ENCODE measurements around the gene DLGAP4. TPM values are rescaled to one million over a fixed set of nuclear protein-coding genes. Genes with fewer than 3 reads are reported as not detected.

Gene DLGAP4
- 10 to 100 TPM; 19.9 to 23.6 TPM for total RNA-seq

- CTCF ChIA-PET, result no interaction called here
- peaks cover 57% of the 10 kb centered on the region for H3K27me3 Mint-ChIP-seq (ENCODE audit: low read depth)
- no peaks in the 10 kb centered on the region for H3K36me3 Mint-ChIP-seq (ENCODE audit: low read depth)
- no peak within 1 kb of the TSS for H3K27ac Mint-ChIP-seq
- H3K4me3 Mint-ChIP-seq, result no peak within 1 kb of the TSS
- ATAC-seq (no peak), DNase-seq (no peak)
- POLR2A ChIA-PET, result no interaction called here
- no peaks in the 10 kb centered on the region for H3K9me3 Mint-ChIP-seq (ENCODE audit: insufficient read depth)
- peaks cover 2% of the 10 kb centered on the region for H3K4me1 Mint-ChIP-seq (ENCODE audit: low read depth)
Observed at GRCh38 chr20:36305602-36306551, at the start of gene DLGAP4. DLGAP4 (plus strand) TSS chr20:36306339; CDS start chr20:36431718, 125,379 bp downstream.

GRCh38 chr20:36259177-36260061, 46.7 kb upstream of the DLGAP4 start:
- no peak overlapping the region for H3K4me3 Mint-ChIP-seq
- H3K9me3 Mint-ChIP-seq (ENCODE audit: insufficient read depth), result no peaks in the 10 kb centered on the region
- H3K36me3 Mint-ChIP-seq (ENCODE audit: low read depth), result peaks cover 6% of the 10 kb centered on the region
- no peaks in the 10 kb centered on the region for H3K4me1 Mint-ChIP-seq (ENCODE audit: low read depth)
- no peak overlapping the region for H3K27ac Mint-ChIP-seq
- ChIA-PET CTCF (no interaction called here), POLR2A (interaction anchor here (1.4 kb wide), 1 partner anchor 23 kb away, joined by 4 read pairs; the partner anchor contains the start of gene AAR2)
- DNase-seq, result no peak
- no peaks in the 10 kb centered on the region for H3K27me3 Mint-ChIP-seq (ENCODE audit: low read depth)
- ATAC-seq, result no peak

- Mint-ChIP-seq H3K27me3 (ENCODE audit: low read depth) (no peaks in the 10 kb centered on the region), H3K36me3 (ENCODE audit: low read depth) (peaks cover 6% of the 10 kb centered on the region), H3K9me3 (ENCODE audit: insufficient read depth) (no peaks in the 10 kb centered on the region), H3K4me3 (no peak overlapping the region), H3K4me1 (ENCODE audit: low read depth) (no peaks in the 10 kb centered on the region), H3K27ac (no peak overlapping the region)
- ATAC-seq, result no peak
- ChIA-PET POLR2A (interaction anchor here (1.4 kb wide), 1 partner anchor 24 kb away, joined by 4 read pairs; the partner anchor contains the start of gene AAR2), CTCF (no interaction called here)
- DNase-seq, result no peak
Observed at GRCh38 chr20:36260316-36260715, 45.8 kb upstream of the DLGAP4 start.

GRCh38 chr20:36261389-36262105, 44.6 kb upstream of the DLGAP4 start:
- Mint-ChIP-seq H3K4me1 (ENCODE audit: low read depth) (no peaks in the 10 kb centered on the region), H3K36me3 (ENCODE audit: low read depth) (peaks cover 3% of the 10 kb centered on the region), H3K4me3 (no peak overlapping the region), H3K9me3 (ENCODE audit: insufficient read depth) (no peaks in the 10 kb centered on the region), H3K27ac (no peak overlapping the region), H3K27me3 (ENCODE audit: low read depth) (no peaks in the 10 kb centered on the region)
- DNase-seq, result no peak
- ATAC-seq, result no peak
- ChIA-PET CTCF (no interaction called here), POLR2A (no interaction called here)

GRCh38 chr20:36262440-36262839, 43.7 kb upstream of the DLGAP4 start:
- ChIA-PET POLR2A (no interaction called here), CTCF (no interaction called here)
- DNase-seq (no peak), ATAC-seq (no peak)
- Mint-ChIP-seq H3K27me3 (ENCODE audit: low read depth) (no peaks in the 10 kb centered on the region), H3K9me3 (ENCODE audit: insufficient read depth) (no peaks in the 10 kb centered on the region), H3K27ac (no peak overlapping the region), H3K4me3 (no peak overlapping the region), H3K36me3 (ENCODE audit: low read depth) (peaks cover 3% of the 10 kb centered on the region), H3K4me1 (ENCODE audit: low read depth) (no peaks in the 10 kb centered on the region)

GRCh38 chr20:36264426-36265246, 41.5 kb upstream of the DLGAP4 start:
- H3K4me1 Mint-ChIP-seq (ENCODE audit: low read depth), result no peaks in the 10 kb centered on the region
- no peak for ATAC-seq
- no peak overlapping the region for H3K27ac Mint-ChIP-seq
- H3K4me3 Mint-ChIP-seq, result no peak overlapping the region
- H3K9me3 Mint-ChIP-seq (ENCODE audit: insufficient read depth), result no peaks in the 10 kb centered on the region
- no peaks in the 10 kb centered on the region for H3K27me3 Mint-ChIP-seq (ENCODE audit: low read depth)
- ChIA-PET CTCF (no interaction called here), POLR2A (interaction anchor here (0.6 kb wide), 1 partner anchor 245 kb away, joined by 4 read pairs; no protein-coding TSS in a partner anchor)
- no peak for DNase-seq
- no peaks in the 10 kb centered on the region for H3K36me3 Mint-ChIP-seq (ENCODE audit: low read depth)

GRCh38 chr20:36266189-36266588, 40.0 kb upstream of the DLGAP4 start:
- H3K4me1 Mint-ChIP-seq (ENCODE audit: low read depth), result no peaks in the 10 kb centered on the region
- ATAC-seq, result no peak
- no peak overlapping the region for H3K4me3 Mint-ChIP-seq
- POLR2A ChIA-PET, result no interaction called here
- no peak for DNase-seq
- H3K36me3 Mint-ChIP-seq (ENCODE audit: low read depth), result no peaks in the 10 kb centered on the region
- no peak overlapping the region for H3K27ac Mint-ChIP-seq
- CTCF ChIA-PET, result no interaction called here
- H3K9me3 Mint-ChIP-seq (ENCODE audit: insufficient read depth), result no peaks in the 10 kb centered on the region
- no peaks in the 10 kb centered on the region for H3K27me3 Mint-ChIP-seq (ENCODE audit: low read depth)

- ChIA-PET CTCF (interaction anchor here (2.2 kb wide), 1 partner anchor 66 kb away, joined by 5 read pairs; no protein-coding TSS in a partner anchor), POLR2A (no interaction called here)
- no peaks in the 10 kb centered on the region for H3K27me3 Mint-ChIP-seq (ENCODE audit: low read depth)
- H3K4me1 Mint-ChIP-seq (ENCODE audit: low read depth), result no peaks in the 10 kb centered on the region
- H3K4me3 Mint-ChIP-seq, result no peak overlapping the region
- ATAC-seq (no peak), DNase-seq (no peak)
- no peaks in the 10 kb centered on the region for H3K36me3 Mint-ChIP-seq (ENCODE audit: low read depth)
- no peak overlapping the region for H3K27ac Mint-ChIP-seq
- no peaks in the 10 kb centered on the region for H3K9me3 Mint-ChIP-seq (ENCODE audit: insufficient read depth)
Observed at GRCh38 chr20:36267605-36268381, 38.3 kb upstream of the DLGAP4 start.

GRCh38 chr20:36268440-36269342, 37.4 kb upstream of the DLGAP4 start:
- Mint-ChIP-seq H3K27ac (no peak overlapping the region), H3K27me3 (ENCODE audit: low read depth) (no peaks in the 10 kb centered on the region), H3K4me1 (ENCODE audit: low read depth) (no peaks in the 10 kb centered on the region), H3K4me3 (no peak overlapping the region), H3K36me3 (ENCODE audit: low read depth) (no peaks in the 10 kb centered on the region), H3K9me3 (ENCODE audit: insufficient read depth) (no peaks in the 10 kb centered on the region)
- ChIA-PET POLR2A (no interaction called here), CTCF (interaction anchor here (2.2 kb wide), 1 partner anchor 66 kb away, joined by 5 read pairs; no protein-coding TSS in a partner anchor)
- DNase-seq (no peak), ATAC-seq (no peak)

GRCh38 chr20:36269507-36269906, 36.6 kb upstream of the DLGAP4 start:
- no peak for ATAC-seq
- DNase-seq, result no peak
- Mint-ChIP-seq H3K4me1 (ENCODE audit: low read depth) (no peaks in the 10 kb centered on the region), H3K27me3 (ENCODE audit: low read depth) (no peaks in the 10 kb centered on the region), H3K9me3 (ENCODE audit: insufficient read depth) (no peaks in the 10 kb centered on the region), H3K36me3 (ENCODE audit: low read depth) (no peaks in the 10 kb centered on the region), H3K4me3 (no peak overlapping the region), H3K27ac (no peak overlapping the region)
- CTCF ChIA-PET, result interaction anchor here (2.2 kb wide), 1 partner anchor 67 kb away, joined by 5 read pairs; no protein-coding TSS in a partner anchor
- POLR2A ChIA-PET, result no interaction called here

Measured in activated CD8-positive, alpha-beta T cell treated with anti-CD3 and anti-CD28 coated beads, Interleukin-2, amount 10 ng/mL, durations not matched to agents 7 days and 5 days (primary cell).